HepG2 (cell line): Measurements from ENCODE around the gene HS3ST2. TPM values are rescaled to one million over a fixed set of nuclear protein-coding genes. Genes with fewer than 3 reads are reported as not detected.
A peak's percentile ranks its signal among the peaks of the same experiment; 100 is the strongest.

ENCODE experiments used
- ATF1 ChIP-seq: IDR thresholded peaks from 2 replicates; pipeline ENCODE4 v1.6.1; 2016; ENCODE audit warnings: mild to moderate bottlenecking, control low read depth
- EZH2 ChIP-seq: conservative IDR thresholded peaks from 2 replicates; pipeline ENCODE4 v1.6.1; 2012; ENCODE audit warnings: mild to moderate bottlenecking, low read depth, low read length, moderate library complexity
- MIER2 ChIP-seq: IDR thresholded peaks from 2 replicates; pipeline ENCODE4 v1.6.1; 2016; ENCODE audit warnings: missing biosample characterization, missing genetic modification reagents
- NR2F1 ChIP-seq, 2 experiments: fragments of 450-650 bp in 1 of 2; formaldehyde crosslinking in 1 of 2; IDR thresholded peaks; 2 replicates each; pipeline versions ENCODE4 v1.5.0 to v1.6.1; 2016 to 2020; ENCODE audit warnings: mild to moderate bottlenecking in 1 of 2, missing compliant biosample characterization in 1 of 2, missing genetic modification reagents in 1 of 2, moderate library complexity in 1 of 2
- SMAD9 ChIP-seq: sonication (generic); formaldehyde crosslinking; IDR thresholded peaks from 2 replicates; pipeline ENCODE4 v1.5.1; 2020; ENCODE audit warnings: mild to moderate bottlenecking, missing genetic modification reagents
- STAT6 ChIP-seq: sonication (generic); formaldehyde crosslinking; IDR thresholded peaks from 2 replicates; pipeline ENCODE4 v1.4.0; 2020; ENCODE audit warnings: missing genetic modification reagents, mild to moderate bottlenecking, borderline replicate concordance
- ZFP91 ChIP-seq: sonication (generic); formaldehyde crosslinking; IDR thresholded peaks from 2 replicates; pipeline ENCODE4 v1.9.0; 2022; ENCODE audit warnings: missing genetic modification reagents, mild to moderate bottlenecking, borderline replicate concordance
- ZNF138 ChIP-seq: sonication (generic); formaldehyde crosslinking; IDR thresholded peaks from 2 replicates; pipeline ENCODE4 v1.5.0; 2020; ENCODE audit warnings: mild to moderate bottlenecking, low read depth, missing genetic modification reagents
- ZNF432 ChIP-seq: sonication (generic); formaldehyde crosslinking; IDR thresholded peaks from 2 replicates; pipeline ENCODE4 v1.5.0; 2020; ENCODE audit warnings: missing genetic modification reagents, mild to moderate bottlenecking, borderline replicate concordance
- ZNF460 ChIP-seq: sonication (generic); formaldehyde crosslinking; IDR thresholded peaks from 2 replicates; pipeline ENCODE4 v1.5.1; 2020; ENCODE audit warnings: missing genetic modification reagents, mild to moderate bottlenecking, borderline replicate concordance
- ZNF512 ChIP-seq: sonication (generic); formaldehyde crosslinking; IDR thresholded peaks from 2 replicates; pipeline ENCODE4 v1.4.0; 2020; ENCODE audit warnings: mild to moderate bottlenecking, missing genetic modification reagents
- ZNF512B ChIP-seq: sonication (generic); formaldehyde crosslinking; IDR thresholded peaks from 2 replicates; pipeline ENCODE4 v1.5.1; 2020; ENCODE audit warnings: missing genetic modification reagents, mild to moderate bottlenecking, borderline replicate concordance
- ZNF546 ChIP-seq: sonication (generic); formaldehyde crosslinking; conservative IDR thresholded peaks from 2 replicates; pipeline ENCODE4 v1.8.1; 2023; ENCODE audit warnings: mild to moderate bottlenecking, missing genetic modification reagents
- ZNF710 ChIP-seq: sonication (generic); formaldehyde crosslinking; IDR thresholded peaks from 2 replicates; pipeline ENCODE4 v1.5.0; 2020; ENCODE audit warnings: mild to moderate bottlenecking, missing genetic modification reagents, borderline replicate concordance
- ZNF782 ChIP-seq: sonication (generic); formaldehyde crosslinking; IDR thresholded peaks from 2 replicates; pipeline ENCODE4 v1.4.0; 2020; ENCODE audit warnings: missing genetic modification reagents, mild to moderate bottlenecking, borderline replicate concordance
- polyA plus RNA-seq, 8 experiments: library from polyadenylated mRNA; depleted of rRNA in 3 of 8; stranded (reverse) in 7 of 8; unstranded in 1 of 8; fragments of >200 nt; fragmentation: Illumina TruSeq in 4 of 8; extraction: Trizol in 4 of 8; gene quantifications; 2 replicates each; pipeline versions ENCODE4 v1.2.1 to v1.2.3, GENCODE V29; 2011 to 2016; ENCODE audit warnings: low read depth in 4 of 8, missing spikeins in 1 of 8, mixed read lengths in 1 of 8; ENCODE audit not compliant: insufficient read depth in 1 of 8
- total RNA-seq, 5 experiments: library from RNA; depleted of rRNA; stranded (reverse); fragments of >200 nt; fragmentation: Illumina TruSeq; extraction: Trizol; gene quantifications; 2 replicates each; pipeline ENCODE4 v1.2.3, GENCODE V29; 2016; ENCODE audit warnings: low read depth in 1 of 5

Gene HS3ST2
- total and polyA plus RNA-seq, 2 of the 13 experiments (the other 11 are each of a cell fraction or from before 2014, with no cell fraction given) = not detected

- TF ChIP-seq ZNF512B (CRISPR knock-in tag) = no peak
- TF ChIP-seq STAT6 (CRISPR knock-in tag) = no peak
- TF ChIP-seq ZNF460 = no peak
- TF ChIP-seq SMAD9 (CRISPR knock-in tag) = no peak
- peak; percentile 5; the same call in 1 of the 2 replicates for TF ChIP-seq ZNF782 (CRISPR knock-in tag)
- no peak for TF ChIP-seq ZNF512 (CRISPR knock-in tag)
- peak; percentile 89 for TF ChIP-seq ZNF138 (CRISPR knock-in tag)
- peak; percentile 81 for TF ChIP-seq ZNF710 (CRISPR knock-in tag)
- TF ChIP-seq EZH2 = no peak
- no peak for TF ChIP-seq ATF1 (CRISPR knock-in tag)
- TF ChIP-seq ZFP91 = no peak; the same call in 1 of the 2 replicates
- no peak for TF ChIP-seq ZNF432 (CRISPR knock-in tag)
- peak; percentile 78; the same call in 1 of the 2 replicates for TF ChIP-seq ZNF546 (CRISPR knock-in tag)
- TF ChIP-seq NR2F1 (CRISPR knock-in tag; IDR thresholded peaks at IDR 0.05) = no peak
- TF ChIP-seq MIER2 = peak; percentile 100
Observed at GRCh38 chr16:22813223-22813947, 577 bp upstream of the HS3ST2 start (continued).
